GM12874 (cell line): ENCODE results near the gene REG4.

Experiments used
- CTCF ChIP-seq: IDR thresholded peaks from 2 replicates; pipeline ENCODE4 v1.5.1; 2011; ENCODE audit warnings: low read depth, mild to moderate bottlenecking, control low read depth, low read length, moderate library complexity; ENCODE audit not compliant: insufficient read depth

The REG4 gene

GRCh38 chr1:119815928-119816327, 4.7 kb upstream of the REG4 start:
- TF ChIP-seq CTCF = no peak

- TF ChIP-seq CTCF = no peak
Measured at GRCh38 chr1:119815361-119815760, 4.1 kb upstream of the REG4 start.

GRCh38 chr1:119814288-119814687, 3.0 kb upstream of the REG4 start:
- no peak for TF ChIP-seq CTCF

GRCh38 chr1:119811985-119812557, 811 bp upstream of the REG4 start:
- no peak for TF ChIP-seq CTCF

GRCh38 chr1:119808972-119809550, 2.2 kb downstream of the REG4 start:
- peak; percentile 92 for TF ChIP-seq CTCF

- TF ChIP-seq CTCF = no peak
Measured at GRCh38 chr1:119808491-119808890, 2.8 kb downstream of the REG4 start.

- TF ChIP-seq CTCF = no peak
Measured at GRCh38 chr1:119806489-119806888, 4.8 kb downstream of the REG4 start.
